DMS153 (cell line): ENCODE measurements around the gene CAP1.
A peak's percentile ranks its signal among the peaks of the same experiment; 100 is the strongest.
"Not testable (repeated sequence)": the region's sequence is repeated elsewhere in the genome, so short reads cannot be mapped to it uniquely, and the experiment has no call there.

ENCODE experiments used
- DNase-seq: peaks from one replicate; lab custom pipeline; 2025; lab: John Stamatoyannopoulos, UW

Gene CAP1

GRCh38 chr1:40030528-40031135, 9.9 kb upstream of the CAP1 start:
- no peak for DNase-seq

- DNase-seq: peak; percentile 44
These were observed 8.2 kb upstream of the CAP1 start for GRCh38 chr1:40032240-40032891.

GRCh38 chr1:40034869-40035268, 5.7 kb upstream of the CAP1 start:
- no peak for DNase-seq

GRCh38 chr1:40036574-40036973, 4.0 kb upstream of the CAP1 start:
- no peak for DNase-seq

- not testable (repeated sequence) for DNase-seq
These were observed 3.3 kb upstream of the CAP1 start for GRCh38 chr1:40037254-40037653.

GRCh38 chr1:40038697-40039096, 1.8 kb upstream of the CAP1 start:
- DNase-seq: no peak

GRCh38 chr1:40039245-40039756, 1.2 kb upstream of the CAP1 start:
- DNase-seq: peak; percentile 60

- DNase-seq: peak; percentile 91
These were observed 595 bp upstream of the CAP1 start for GRCh38 chr1:40039757-40040510.

- DNase-seq: no peak
These were observed 923 bp downstream of the CAP1 start for GRCh38 chr1:40041466-40041838.

- no peak for DNase-seq
These were observed 1.8 kb downstream of the CAP1 start for GRCh38 chr1:40042341-40042740.

GRCh38 chr1:40044110-40044509, 3.6 kb downstream of the CAP1 start:
- no peak for DNase-seq

GRCh38 chr1:40045182-40045581, 4.7 kb downstream of the CAP1 start:
- DNase-seq: no peak

- DNase-seq: no peak
These were observed 5.2 kb downstream of the CAP1 start for GRCh38 chr1:40045766-40046165.

- DNase-seq: no peak
These were observed 6.7 kb downstream of the CAP1 start for GRCh38 chr1:40047276-40047675.

- no peak for DNase-seq
These were observed 7.2 kb downstream of the CAP1 start for GRCh38 chr1:40047769-40048168.

- no peak for DNase-seq
These were observed 9.2 kb downstream of the CAP1 start for GRCh38 chr1:40049725-40050124.

GRCh38 chr1:40050863-40051262, 10.3 kb downstream of the CAP1 start:
- no peak for DNase-seq

GRCh38 chr1:40053138-40053887, 12.8 kb downstream of the CAP1 start:
- DNase-seq: no peak

- DNase-seq: no peak
These were observed 16.2 kb downstream of the CAP1 start for GRCh38 chr1:40056519-40057309.

GRCh38 chr1:40057310-40058030, 16.9 kb downstream of the CAP1 start:
- no peak for DNase-seq

- DNase-seq: no peak
These were observed 17.5 kb downstream of the CAP1 start for GRCh38 chr1:40058097-40058452.
